Nucleus accumbens (tissue), 56 donors: ENCODE measurements around the gene MFRP.

Source experiments
- DNase-seq, 56 donors: peaks; one replicate each; lab custom pipeline; 2025; lab: John Stamatoyannopoulos, UW

MFRP gene

GRCh38 chr11:119373059-119373920 lies 26.8 kb upstream of the MFRP start:
- DNase-seq, result no peak

GRCh38 chr11:119372260-119373058 lies 26.0 kb upstream of the MFRP start:
- no peak for DNase-seq

GRCh38 chr11:119371778-119372182 lies 25.3 kb upstream of the MFRP start:
- peak in 28 of 56 donors; percentile 36 to 76 (median 57) for DNase-seq

GRCh38 chr11:119371067-119371601 lies 24.6 kb upstream of the MFRP start:
- DNase-seq, result no peak

GRCh38 chr11:119370486-119371046 lies 24.1 kb upstream of the MFRP start:
- peak in 1 of 56 donors; percentile 46 for DNase-seq

GRCh38 chr11:119369132-119369925 lies 22.8 kb upstream of the MFRP start:
- DNase-seq, result no peak

GRCh38 chr11:119368121-119369034 lies 21.9 kb upstream of the MFRP start:
- DNase-seq, result peak in 18 of 56 donors; percentile 19 to 82 (median 52)

GRCh38 chr11:119367661-119368120 lies 21.2 kb upstream of the MFRP start:
- no peak for DNase-seq

GRCh38 chr11:119366690-119367620 lies 20.4 kb upstream of the MFRP start:
- peak in 2 of 56 donors; percentile 17 to 19 for DNase-seq

GRCh38 chr11:119365071-119365591 lies 18.6 kb upstream of the MFRP start:
- peak in 6 of 56 donors; percentile 26 to 46 (median 30) for DNase-seq

- peak in 42 of 56 donors; percentile 25 to 84 (median 60) for DNase-seq
Observed at GRCh38 chr11:119363851-119364590, 17.5 kb upstream of the MFRP start.

- peak in 4 of 56 donors; percentile 25 to 59 (median 34) for DNase-seq
Observed at GRCh38 chr11:119363081-119363850, 16.8 kb upstream of the MFRP start.

- DNase-seq, result no peak
Observed at GRCh38 chr11:119362741-119363080, 16.2 kb upstream of the MFRP start.

GRCh38 chr11:119361941-119362725 lies 15.6 kb upstream of the MFRP start:
- peak in 4 of 56 donors; percentile 25 to 40 (median 38) for DNase-seq
